Hepatocyte (in vitro differentiated cells): ENCODE measurements around the gene STEAP2. TPM values are rescaled to one million over a fixed set of nuclear protein-coding genes. Genes with fewer than 3 reads are reported as not detected.

Experiments
- DNase-seq: peaks from one replicate; pipeline ENCODE4 v3.0.0-alpha.2; 2016; ENCODE audit warnings: low spot score
- H2AFZ ChIP-seq: fragments of 200-600 bp; sonication (generic); 2 replicates; pipeline ENCODE4 v1.6.0; 2016; ENCODE audit warnings: antibody characterized with exemption, mild to moderate bottlenecking
- H3K27ac ChIP-seq: fragments of 200-600 bp; sonication (generic); 2 replicates; pipeline ENCODE4 v1.5.1; 2016; ENCODE audit warnings: mild to moderate bottlenecking
- H3K27me3 ChIP-seq: fragments of 200-600 bp; sonication (generic); 2 replicates; pipeline ENCODE4 v1.6.1; 2016
- H3K36me3 ChIP-seq: fragments of 200-600 bp; sonication (generic); replicated peaks from 2 replicates; pipeline ENCODE4 v1.5.1; 2016; ENCODE audit warnings: low read depth; ENCODE audit not compliant: insufficient read depth
- H3K4me1 ChIP-seq: fragments of 200-600 bp; sonication (generic); 2 replicates; pipeline ENCODE4 v1.5.1; 2016; ENCODE audit warnings: mild to moderate bottlenecking, moderate library complexity; ENCODE audit not compliant: insufficient read depth
- H3K4me2 ChIP-seq: fragments of 200-600 bp; sonication (generic); 2 replicates; pipeline ENCODE4 v1.6.0; 2016
- H3K4me3 ChIP-seq: fragments of 200-600 bp; sonication (generic); 2 replicates; pipeline ENCODE4 v1.5.1; 2016; ENCODE audit warnings: mild to moderate bottlenecking
- H3K79me2 ChIP-seq: fragments of 200-600 bp; sonication (generic); 2 replicates; pipeline ENCODE4 v1.6.0; 2017; ENCODE audit warnings: mild to moderate bottlenecking
- H3K9me2 ChIP-seq: fragments of 200-600 bp; sonication (generic); replicated peaks from 2 replicates; pipeline ENCODE4 v1.6.0; 2017; ENCODE audit warnings: mild to moderate bottlenecking; ENCODE audit not compliant: insufficient read depth
- H3K9me3 ChIP-seq: fragments of 200-600 bp; sonication (generic); 2 replicates; pipeline ENCODE4 v1.5.1; 2016; ENCODE audit warnings: low read depth, mild to moderate bottlenecking
- H4K20me1 ChIP-seq: fragments of 200-600 bp; sonication (generic); 2 replicates; pipeline ENCODE4 v1.6.0; 2016; ENCODE audit warnings: mild to moderate bottlenecking; ENCODE audit not compliant: insufficient read depth, poor library complexity, severe bottlenecking
- CTCF ChIP-seq: fragments of 200-600 bp; sonication (generic); IDR thresholded peaks from 2 replicates; pipeline ENCODE4 v1.5.1; 2016; ENCODE audit warnings: antibody characterized with exemption, mild to moderate bottlenecking; ENCODE audit not compliant: poor library complexity
- EZH2 ChIP-seq: fragments of 200-600 bp; sonication (generic); IDR thresholded peaks from 2 replicates; pipeline ENCODE4 v1.6.1; 2016; ENCODE audit warnings: antibody characterized with exemption, mild to moderate bottlenecking, borderline replicate concordance
- EZH2phosphoT487 ChIP-seq: fragments of 200-600 bp; sonication (generic); IDR thresholded peaks from one replicate; pipeline ENCODE4 v1.6.1; 2018; ENCODE audit warnings: antibody characterized with exemption, mild to moderate bottlenecking, low read depth, moderate library complexity; ENCODE audit not compliant: unreplicated experiment, severe bottlenecking
- WGBS: methylation state at CpG from one replicate; pipeline ENCODE4 v1.1.6; 2016; ENCODE audit warnings: low lambda C conversion rate; ENCODE audit errors: missing lambda C conversion rate; 5-methylcytosine and 5-hydroxymethylcytosine counted together
- polyA plus RNA-seq: library from polyadenylated mRNA; unstranded; fragments of >200 nt; fragmentation: Nextera tagmentation; extraction: Ambion mirVana; gene quantifications from 2 replicates; pipeline ENCODE4 v1.2.1, GENCODE V29; 2016
- total RNA-seq: library from RNA; depleted of rRNA; stranded (reverse); fragments of >200 nt; gene quantifications from 2 replicates; pipeline ENCODE4 v1.2.3, GENCODE V29; 2014

The STEAP2 gene
- total and polyA plus RNA-seq, 2 experiments from 2014 or later = 2.4 to 8.3 TPM

- no peaks in the 10 kb centered on the region for H3K79me2 ChIP-seq
- H3K4me2 ChIP-seq = no peak overlapping the region
- H3K27ac ChIP-seq = no peak overlapping the region
Measured at GRCh38 chr7:90222390-90222789, 10.8 kb downstream of the STEAP2 start.

GRCh38 chr7:90222811-90223725 lies 11.5 kb downstream of the STEAP2 start:
- no peaks in the 10 kb centered on the region for H3K79me2 ChIP-seq
- TF ChIP-seq EZH2 (no peak), CTCF (no peak), EZH2phosphoT487 (no peak)
- 92% methylated on average over 5 of the region's 5 CpGs for WGBS
- H3K36me3 ChIP-seq = no peaks in the 10 kb centered on the region
- H3K4me2 ChIP-seq = no peak overlapping the region
- H3K9me3 ChIP-seq = no peaks in the 10 kb centered on the region
- H3K4me1 ChIP-seq = no peaks in the 10 kb centered on the region
- H3K27me3 ChIP-seq = no peaks in the 10 kb centered on the region
- H3K9me2 ChIP-seq = no peaks in the 10 kb centered on the region
- no peaks in the 10 kb centered on the region for H4K20me1 ChIP-seq
- H2AFZ ChIP-seq = no peak overlapping the region
- H3K27ac ChIP-seq = no peak overlapping the region
- H3K4me3 ChIP-seq = no peak overlapping the region
- DNase-seq = no peak

More at GRCh38 chr7:90222390-90222789, 10.8 kb downstream of the STEAP2 start:
- TF ChIP-seq EZH2phosphoT487 (no peak), EZH2 (no peak), CTCF (no peak)
- Histone ChIP-seq H3K27me3 (no peaks in the 10 kb centered on the region), H3K4me3 (no peak overlapping the region), H4K20me1 (no peaks in the 10 kb centered on the region), H2AFZ (no peak overlapping the region), H3K36me3 (no peaks in the 10 kb centered on the region), H3K4me1 (no peaks in the 10 kb centered on the region), H3K9me3 (no peaks in the 10 kb centered on the region), H3K9me2 (no peaks in the 10 kb centered on the region)
- no peak for DNase-seq

- no peaks in the 10 kb centered on the region for H3K9me2 ChIP-seq
- no peak overlapping the region for H3K4me2 ChIP-seq
- no peak overlapping the region for H3K4me3 ChIP-seq
- WGBS = 56% methylated on average over 3 of the region's 3 CpGs
- no peaks in the 10 kb centered on the region for H3K27me3 ChIP-seq
- no peak overlapping the region for H3K27ac ChIP-seq
- H3K9me3 ChIP-seq = no peaks in the 10 kb centered on the region
- DNase-seq = no peak
- H3K36me3 ChIP-seq = no peaks in the 10 kb centered on the region
- no peaks in the 10 kb centered on the region for H3K4me1 ChIP-seq
- no peaks in the 10 kb centered on the region for H3K79me2 ChIP-seq
- no peaks in the 10 kb centered on the region for H4K20me1 ChIP-seq
- TF ChIP-seq EZH2 (no peak), EZH2phosphoT487 (no peak), CTCF (no peak)
- no peak overlapping the region for H2AFZ ChIP-seq
Measured at GRCh38 chr7:90224195-90224594, 12.7 kb downstream of the STEAP2 start.
